Calu3 (cell line): Measurements from ENCODE around the gene UROD. TPM values are rescaled to one million over a fixed set of nuclear protein-coding genes. Genes with fewer than 3 reads are reported as not detected.

Experiments
- BruUV-seq: library from RNA; stranded (reverse); fragments of 400-500 nt; replicated peaks from 2 replicates; lab custom pipeline; 2021; lab: Mats Ljungman, UMichigan
- CTCF ChIA-PET: fragments of 300-600 bp; sonication (Branson Sonifier 250); formaldehyde crosslinking; loops from one replicate; lab custom pipeline; 2022; ENCODE audit warnings: antibody characterized with exemption; lab: Charles Lee
- DNase-seq: peaks from one replicate; pipeline ENCODE4 v3.0.0; 2022
- H3K27ac Mint-ChIP-seq: one replicate; pipeline ENCODE4 v1.8.0; 2022; ENCODE audit warnings: mixed read lengths; ENCODE audit not compliant: unreplicated experiment
- H3K27me3 Mint-ChIP-seq: one replicate; pipeline ENCODE4 v1.8.0; 2022; ENCODE audit warnings: mixed read lengths; ENCODE audit not compliant: unreplicated experiment
- H3K36me3 Mint-ChIP-seq: one replicate; pipeline ENCODE4 v1.8.0; 2022; ENCODE audit warnings: mild to moderate bottlenecking, moderate library complexity, mixed read lengths; ENCODE audit not compliant: insufficient read depth, unreplicated experiment
- H3K4me1 Mint-ChIP-seq: one replicate; pipeline ENCODE4 v1.8.0; 2022; ENCODE audit warnings: mild to moderate bottlenecking, low read depth, mixed read lengths; ENCODE audit not compliant: unreplicated experiment
- H3K4me3 Mint-ChIP-seq: one replicate; pipeline ENCODE4 v1.8.0; 2022; ENCODE audit warnings: mild to moderate bottlenecking, low read depth, moderate library complexity, mixed read lengths; ENCODE audit not compliant: unreplicated experiment
- H3K9me3 Mint-ChIP-seq: one replicate; pipeline ENCODE4 v1.8.0; 2022; ENCODE audit warnings: low read depth, mixed read lengths; ENCODE audit not compliant: unreplicated experiment
- CTCF ChIP-seq: fragments of 200-600 bp; IDR thresholded peaks from one replicate; pipeline ENCODE4 v1.8.0; 2022; ENCODE audit warnings: antibody characterized with exemption; ENCODE audit not compliant: unreplicated experiment
- intact Hi-C: fragments of 100-400 bp; cut with micrococcal nuclease; formaldehyde crosslinking; loops from one replicate; pipeline ENCODE4 v1.10.0; 2022; ENCODE audit not compliant: unreplicated experiment
- total RNA-seq: library from RNA; stranded (reverse); gene quantifications from 2 replicates; pipeline ENCODE4 v1.2.3, GENCODE V29; 2022

The UROD gene
- total RNA-seq, 1 experiment from 2014 or later, result 50.3 TPM

GRCh38 chr1:45043094-45043493 lies 31.0 kb downstream of the UROD start:
- no peaks in the 10 kb centered on the region for H3K36me3 Mint-ChIP-seq
- CTCF ChIA-PET, result interaction anchor here (0.6 kb wide), 1 partner anchor 258 kb away, joined by 8 read pairs; no protein-coding TSS in a partner anchor
- H3K4me3 Mint-ChIP-seq, result no peak overlapping the region
- H3K4me1 Mint-ChIP-seq, result no peaks in the 10 kb centered on the region
- TF ChIP-seq CTCF, result no peak
- intact Hi-C loops, result no loop called here
- no peaks in the 10 kb centered on the region for H3K27me3 Mint-ChIP-seq
- no peaks in the 10 kb centered on the region for H3K9me3 Mint-ChIP-seq
- no peak overlapping the region for H3K27ac Mint-ChIP-seq
- BruUV-seq, result no TSS peak
- no peak for DNase-seq

GRCh38 chr1:45044916-45045315 lies 32.9 kb downstream of the UROD start:
- H3K27me3 Mint-ChIP-seq, result no peaks in the 10 kb centered on the region
- CTCF ChIA-PET, result no interaction called here
- H3K9me3 Mint-ChIP-seq, result no peaks in the 10 kb centered on the region
- BruUV-seq, result no TSS peak
- intact Hi-C loops, result no loop called here
- DNase-seq, result no peak
- H3K4me3 Mint-ChIP-seq, result no peak overlapping the region
- H3K4me1 Mint-ChIP-seq, result no peaks in the 10 kb centered on the region
- no peak for TF ChIP-seq CTCF
- H3K27ac Mint-ChIP-seq, result no peak overlapping the region
- no peaks in the 10 kb centered on the region for H3K36me3 Mint-ChIP-seq

GRCh38 chr1:45047032-45047431 lies 35.0 kb downstream of the UROD start:
- Mint-ChIP-seq H3K27me3 (no peaks in the 10 kb centered on the region), H3K27ac (no peak overlapping the region), H3K4me3 (no peak overlapping the region), H3K4me1 (no peaks in the 10 kb centered on the region), H3K36me3 (no peaks in the 10 kb centered on the region), H3K9me3 (no peaks in the 10 kb centered on the region)
- no TSS peak for BruUV-seq
- intact Hi-C loops, result no loop called here
- DNase-seq, result no peak
- CTCF ChIA-PET, result no interaction called here
- no peak for TF ChIP-seq CTCF

GRCh38 chr1:45051005-45051772 lies 39.1 kb downstream of the UROD start:
- no peaks in the 10 kb centered on the region for H3K4me1 Mint-ChIP-seq
- BruUV-seq, result no TSS peak
- peaks cover 13% of the 10 kb centered on the region for H3K27me3 Mint-ChIP-seq
- H3K4me3 Mint-ChIP-seq, result no peak overlapping the region
- no peaks in the 10 kb centered on the region for H3K36me3 Mint-ChIP-seq
- intact Hi-C loops, result no loop called here
- no peaks in the 10 kb centered on the region for H3K9me3 Mint-ChIP-seq
- H3K27ac Mint-ChIP-seq, result no peak overlapping the region
- CTCF ChIA-PET, result no interaction called here
- TF ChIP-seq CTCF, result no peak
- DNase-seq, result no peak
